ENCODE measurements around the gene BAZ1B. TPM values are rescaled to one million over a fixed set of nuclear protein-coding genes. Genes with fewer than 3 reads are reported as not detected.

The BAZ1B gene, protein sequence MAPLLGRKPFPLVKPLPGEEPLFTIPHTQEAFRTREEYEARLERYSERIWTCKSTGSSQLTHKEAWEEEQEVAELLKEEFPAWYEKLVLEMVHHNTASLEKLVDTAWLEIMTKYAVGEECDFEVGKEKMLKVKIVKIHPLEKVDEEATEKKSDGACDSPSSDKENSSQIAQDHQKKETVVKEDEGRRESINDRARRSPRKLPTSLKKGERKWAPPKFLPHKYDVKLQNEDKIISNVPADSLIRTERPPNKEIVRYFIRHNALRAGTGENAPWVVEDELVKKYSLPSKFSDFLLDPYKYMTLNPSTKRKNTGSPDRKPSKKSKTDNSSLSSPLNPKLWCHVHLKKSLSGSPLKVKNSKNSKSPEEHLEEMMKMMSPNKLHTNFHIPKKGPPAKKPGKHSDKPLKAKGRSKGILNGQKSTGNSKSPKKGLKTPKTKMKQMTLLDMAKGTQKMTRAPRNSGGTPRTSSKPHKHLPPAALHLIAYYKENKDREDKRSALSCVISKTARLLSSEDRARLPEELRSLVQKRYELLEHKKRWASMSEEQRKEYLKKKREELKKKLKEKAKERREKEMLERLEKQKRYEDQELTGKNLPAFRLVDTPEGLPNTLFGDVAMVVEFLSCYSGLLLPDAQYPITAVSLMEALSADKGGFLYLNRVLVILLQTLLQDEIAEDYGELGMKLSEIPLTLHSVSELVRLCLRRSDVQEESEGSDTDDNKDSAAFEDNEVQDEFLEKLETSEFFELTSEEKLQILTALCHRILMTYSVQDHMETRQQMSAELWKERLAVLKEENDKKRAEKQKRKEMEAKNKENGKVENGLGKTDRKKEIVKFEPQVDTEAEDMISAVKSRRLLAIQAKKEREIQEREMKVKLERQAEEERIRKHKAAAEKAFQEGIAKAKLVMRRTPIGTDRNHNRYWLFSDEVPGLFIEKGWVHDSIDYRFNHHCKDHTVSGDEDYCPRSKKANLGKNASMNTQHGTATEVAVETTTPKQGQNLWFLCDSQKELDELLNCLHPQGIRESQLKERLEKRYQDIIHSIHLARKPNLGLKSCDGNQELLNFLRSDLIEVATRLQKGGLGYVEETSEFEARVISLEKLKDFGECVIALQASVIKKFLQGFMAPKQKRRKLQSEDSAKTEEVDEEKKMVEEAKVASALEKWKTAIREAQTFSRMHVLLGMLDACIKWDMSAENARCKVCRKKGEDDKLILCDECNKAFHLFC (N-terminal part only)
- total RNA-seq, result 10 to 100 TPM; 18.8 to 40.4 (median 27.4) TPM

DNA sequence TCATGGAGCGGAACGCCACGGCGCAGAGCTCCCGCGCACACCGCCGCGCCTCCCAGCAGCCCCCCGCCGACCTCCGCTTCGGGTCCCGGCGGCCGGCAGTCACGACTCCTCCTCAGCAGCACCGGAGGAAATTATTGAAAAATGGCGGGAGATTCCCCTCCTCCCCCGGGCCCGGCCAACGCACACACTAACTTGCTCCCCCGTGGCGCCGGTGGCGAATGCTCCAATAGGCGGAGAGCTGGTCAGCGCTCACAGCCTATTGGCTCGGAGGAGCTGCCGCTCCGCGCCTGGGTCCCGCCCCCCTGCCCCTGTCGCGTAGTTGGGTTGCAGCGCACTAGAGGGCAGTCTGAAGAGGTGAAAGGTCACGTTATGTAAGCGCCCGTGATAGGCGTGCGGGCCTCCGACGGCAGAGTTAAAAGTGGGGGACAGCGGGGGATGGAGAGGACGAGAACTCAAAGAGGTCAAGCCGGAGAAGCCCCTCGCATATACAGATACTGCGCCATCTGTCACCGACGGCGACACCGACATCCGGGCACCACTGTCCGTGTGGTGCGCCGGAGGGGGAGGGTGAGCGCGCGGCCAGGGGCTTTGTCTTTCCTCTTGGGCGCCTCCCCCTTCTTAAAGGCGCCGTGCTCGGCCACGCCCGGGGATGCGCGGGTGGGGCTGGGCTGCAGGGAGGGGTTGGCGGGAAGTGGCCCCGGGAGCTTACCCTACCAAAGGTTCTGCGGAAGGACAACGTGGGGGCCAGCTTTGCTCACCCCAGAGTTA, at the start of gene BAZ1B:
BAZ1B (minus strand) TSS at position 189 of the 768 bp plus-strand sequence. CDS start 360 bp downstream, outside the sequence.
- Histone ChIP-seq H3K27ac (peak within 1 kb of the TSS; percentile 92 to 99 (median 94)), H3K4me1 (peaks cover 21 to 60% (median 34%) of the 10 kb centered on the region in 3 donors), H3K36me3 (peaks cover 0 to 3% (median 0%) of the 10 kb centered on the region in 3 donors), H3K9me3 (no peaks in the 10 kb centered on the region), H3K27me3 (no peaks in the 10 kb centered on the region), H3K4me3 (peak within 1 kb of the TSS; percentile 59 to 95 (median 85))
- WGBS, 2 donors, result 1% methylated on average over 12 to 35 of the region's 71 CpGs
- intact Hi-C loops (cut with DNase I), result loop anchor here (5.0 kb wide), 1 partner anchor 35 kb away; the partner anchor contains the start of gene BCL7B
- peak; percentile 93 for DNase-seq
- peak in 2 of 4 donors; percentile 56 to 73 for TF ChIP-seq POLR2A (IDR thresholded peaks at IDR 0.05)
- TF ChIP-seq, protein P1, sequence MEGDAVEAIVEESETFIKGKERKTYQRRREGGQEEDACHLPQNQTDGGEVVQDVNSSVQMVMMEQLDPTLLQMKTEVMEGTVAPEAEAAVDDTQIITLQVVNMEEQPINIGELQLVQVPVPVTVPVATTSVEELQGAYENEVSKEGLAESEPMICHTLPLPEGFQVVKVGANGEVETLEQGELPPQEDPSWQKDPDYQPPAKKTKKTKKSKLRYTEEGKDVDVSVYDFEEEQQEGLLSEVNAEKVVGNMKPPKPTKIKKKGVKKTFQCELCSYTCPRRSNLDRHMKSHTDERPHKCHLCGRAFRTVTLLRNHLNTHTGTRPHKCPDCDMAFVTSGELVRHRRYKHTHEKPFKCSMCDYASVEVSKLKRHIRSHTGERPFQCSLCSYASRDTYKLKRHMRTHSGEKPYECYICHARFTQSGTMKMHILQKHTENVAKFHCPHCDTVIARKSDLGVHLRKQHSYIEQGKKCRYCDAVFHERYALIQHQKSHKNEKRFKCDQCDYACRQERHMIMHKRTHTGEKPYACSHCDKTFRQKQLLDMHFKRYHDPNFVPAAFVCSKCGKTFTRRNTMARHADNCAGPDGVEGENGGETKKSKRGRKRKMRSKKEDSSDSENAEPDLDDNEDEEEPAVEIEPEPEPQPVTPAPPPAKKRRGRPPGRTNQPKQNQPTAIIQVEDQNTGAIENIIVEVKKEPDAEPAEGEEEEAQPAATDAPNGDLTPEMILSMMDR (IDR thresholded peaks at IDR 0.05), result peak in 3 of 6 experiments; percentile 14 to 37 (median 30)

DNA sequence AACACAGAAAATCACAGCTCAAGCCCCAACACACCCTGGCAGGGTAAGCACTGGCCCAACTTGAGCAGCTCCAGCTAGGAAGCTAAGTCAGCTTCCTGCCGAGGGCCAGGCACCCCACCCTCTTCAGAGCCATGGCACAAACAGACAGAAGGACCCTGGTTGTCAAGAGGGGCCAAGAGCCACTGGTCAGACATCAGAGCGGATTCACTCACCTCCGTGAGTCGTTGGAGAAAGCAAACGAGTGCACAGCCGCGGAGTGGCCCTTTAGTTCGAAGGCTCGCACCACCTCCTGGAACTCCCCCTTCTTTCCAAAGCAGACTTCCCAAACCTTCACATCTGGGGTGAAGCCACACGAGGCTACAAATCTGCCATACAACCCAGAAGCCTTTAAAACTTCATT, 48.9 kb upstream of the BAZ1B start:
- no peaks in the 10 kb centered on the region for H3K9me3 ChIP-seq
- WGBS, 2 donors, result 94% methylated on average over 9 of the region's 10 CpGs
- no peaks in the 10 kb centered on the region for H3K27me3 ChIP-seq
- peaks cover 45 to 83% (median 45%) of the 10 kb centered on the region in 3 donors for H3K36me3 ChIP-seq
- no peak for DNase-seq
- no peak overlapping the region for H3K27ac ChIP-seq
- intact Hi-C loops (cut with DNase I), result no loop called here
- TF ChIP-seq, protein P1 (IDR thresholded peaks at IDR 0.05), result no peak
- no peak for TF ChIP-seq POLR2A (IDR thresholded peaks at IDR 0.05)
- no peak overlapping the region for H3K4me3 ChIP-seq
- H3K4me1 ChIP-seq, result peaks cover 0 to 10% (median 3%) of the 10 kb centered on the region in 3 donors

DNA sequence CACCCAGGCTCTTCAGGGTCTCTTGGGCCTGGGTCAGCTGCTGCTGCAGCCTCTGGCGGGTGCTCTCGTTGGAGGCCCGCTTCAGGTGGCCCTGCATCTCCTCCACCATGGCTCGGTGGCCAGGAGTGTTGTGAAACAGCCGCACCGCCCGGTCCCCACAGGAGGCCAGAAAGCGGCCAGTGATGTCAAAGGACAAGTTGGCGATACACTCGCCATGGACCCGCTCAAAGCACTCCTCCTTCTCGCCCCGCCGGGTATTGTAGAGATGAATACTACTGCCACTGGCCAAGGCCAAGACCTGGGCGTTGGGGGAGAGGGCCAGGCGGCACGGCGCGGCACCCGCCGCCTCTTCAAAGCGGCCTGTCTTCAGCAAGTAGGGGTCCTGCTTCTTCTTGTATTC, 48.4 kb upstream of the BAZ1B start:
- H3K36me3 ChIP-seq, result peaks cover 45 to 79% (median 45%) of the 10 kb centered on the region in 3 donors
- DNase-seq, result no peak
- no peaks in the 10 kb centered on the region for H3K27me3 ChIP-seq
- TF ChIP-seq, protein P1 (IDR thresholded peaks at IDR 0.05), result no peak
- no peak for TF ChIP-seq POLR2A (IDR thresholded peaks at IDR 0.05)
- H3K27ac ChIP-seq, result no peak overlapping the region
- intact Hi-C loops (cut with DNase I), result no loop called here
- no peaks in the 10 kb centered on the region for H3K9me3 ChIP-seq
- no peak overlapping the region for H3K4me3 ChIP-seq
- 96% methylated on average over 15 of the region's 22 CpGs; no CpG with 5 or more reads in 1 of the 2 donors for WGBS, 2 donors
- H3K4me1 ChIP-seq, result peaks cover 0 to 8% (median 0%) of the 10 kb centered on the region in 3 donors

DNA sequence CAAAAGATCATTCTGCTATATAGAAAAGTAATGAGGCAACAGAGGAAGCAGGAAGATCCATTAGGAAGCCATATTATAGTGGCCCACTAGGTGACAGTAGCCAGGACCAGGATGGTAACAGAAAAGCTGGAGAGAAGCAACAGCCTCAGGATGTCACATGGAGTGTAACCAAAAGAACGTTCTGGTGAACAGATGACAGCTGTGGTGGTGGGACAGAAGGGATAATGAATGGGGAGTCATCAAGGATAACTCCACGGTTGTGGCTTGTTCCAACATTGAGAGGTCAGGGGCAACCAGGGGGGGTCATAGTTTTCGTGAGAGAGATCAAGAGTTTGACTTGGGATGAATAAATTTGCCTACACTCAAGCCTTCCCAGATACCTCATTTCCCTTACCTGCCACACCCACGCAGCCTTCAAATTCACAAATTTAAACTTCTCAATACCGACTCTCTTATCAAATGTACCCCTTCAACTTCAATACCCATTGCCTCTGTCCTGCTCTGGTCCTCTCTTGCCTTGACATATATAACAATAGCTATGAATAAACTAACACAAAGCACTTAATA, 47.0 kb upstream of the BAZ1B start:
- WGBS, 2 donors, result 74 to 75% methylated on average over 5 of the region's 5 CpGs
- Histone ChIP-seq H3K27me3 (no peaks in the 10 kb centered on the region), H3K36me3 (peaks cover 42 to 65% (median 43%) of the 10 kb centered on the region in 3 donors), H3K27ac (no peak overlapping the region), H3K9me3 (no peaks in the 10 kb centered on the region), H3K4me3 (no peak overlapping the region), H3K4me1 (peaks cover 0 to 8% (median 0%) of the 10 kb centered on the region in 3 donors)
- DNase-seq, result no peak
- TF ChIP-seq, protein P1 (IDR thresholded peaks at IDR 0.05), result no peak
- TF ChIP-seq POLR2A (IDR thresholded peaks at IDR 0.05), result no peak
- intact Hi-C loops (cut with DNase I), result no loop called here

Data from esophagus squamous epithelium (tissue), 5 donors.